ENCODE data around the gene DAO.

DNA sequence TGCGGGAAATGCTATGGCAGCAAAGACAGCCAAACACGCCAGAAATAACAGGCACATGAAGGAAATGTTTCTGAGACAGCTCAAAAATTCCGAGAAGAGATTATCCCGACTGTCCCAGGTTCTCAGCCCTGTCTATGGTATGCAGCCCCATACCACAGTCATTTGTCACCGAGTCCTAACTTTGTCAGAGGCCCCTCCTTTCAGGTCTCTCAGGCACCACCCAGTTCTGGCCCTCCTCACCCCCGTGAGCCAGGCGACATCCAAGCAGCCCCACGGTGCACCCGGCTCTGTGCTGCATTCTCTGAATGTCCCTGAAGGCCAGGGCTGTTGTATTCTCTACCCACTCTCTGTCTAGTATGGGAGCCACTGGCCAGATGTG, 46.5 kb upstream of the DAO start:
- TF ChIP-seq, protein P1, sequence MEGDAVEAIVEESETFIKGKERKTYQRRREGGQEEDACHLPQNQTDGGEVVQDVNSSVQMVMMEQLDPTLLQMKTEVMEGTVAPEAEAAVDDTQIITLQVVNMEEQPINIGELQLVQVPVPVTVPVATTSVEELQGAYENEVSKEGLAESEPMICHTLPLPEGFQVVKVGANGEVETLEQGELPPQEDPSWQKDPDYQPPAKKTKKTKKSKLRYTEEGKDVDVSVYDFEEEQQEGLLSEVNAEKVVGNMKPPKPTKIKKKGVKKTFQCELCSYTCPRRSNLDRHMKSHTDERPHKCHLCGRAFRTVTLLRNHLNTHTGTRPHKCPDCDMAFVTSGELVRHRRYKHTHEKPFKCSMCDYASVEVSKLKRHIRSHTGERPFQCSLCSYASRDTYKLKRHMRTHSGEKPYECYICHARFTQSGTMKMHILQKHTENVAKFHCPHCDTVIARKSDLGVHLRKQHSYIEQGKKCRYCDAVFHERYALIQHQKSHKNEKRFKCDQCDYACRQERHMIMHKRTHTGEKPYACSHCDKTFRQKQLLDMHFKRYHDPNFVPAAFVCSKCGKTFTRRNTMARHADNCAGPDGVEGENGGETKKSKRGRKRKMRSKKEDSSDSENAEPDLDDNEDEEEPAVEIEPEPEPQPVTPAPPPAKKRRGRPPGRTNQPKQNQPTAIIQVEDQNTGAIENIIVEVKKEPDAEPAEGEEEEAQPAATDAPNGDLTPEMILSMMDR (IDR thresholded peaks at IDR 0.05; ENCODE audit: insufficient read depth, low read length) = no peak
- no peak for TF ChIP-seq POLR2AphosphoS5 (IDR thresholded peaks at IDR 0.05; ENCODE audit: low read depth)

All from HL-60 (cell line).